WTC11 (cell line): ENCODE measurements around the gene ZDHHC1. TPM values are rescaled to one million over a fixed set of nuclear protein-coding genes. Genes with fewer than 3 reads are reported as not detected.

ENCODE experiments used
- ATAC-seq: fragments of 200-7000 bp; cut with Tn5 transposase; 2 replicates; pipeline ENCODE4 v1.10.0; 2021; ENCODE audit warnings: mild to moderate bottlenecking, moderate library complexity
- CTCF ChIA-PET: fragments of 300-600 bp; sonication (Branson Sonifier 250); formaldehyde crosslinking; loops from one replicate; lab custom pipeline; 2021; ENCODE audit warnings: antibody characterized with exemption; lab: Charles Lee
- POLR2A ChIA-PET: fragments of 350-600 bp; sonication (Branson Sonifier 250); formaldehyde crosslinking; loops from one replicate; lab custom pipeline; 2021; ENCODE audit warnings: antibody characterized with exemption; lab: Charles Lee
- DNase-seq: peaks from one replicate; pipeline ENCODE4 v3.0.0; 2021; ENCODE audit warnings: low spot score
- H3K27ac Mint-ChIP-seq: 2 replicates; pipeline ENCODE4 v1.8.0; 2021; ENCODE audit warnings: mixed read lengths
- H3K27me3 Mint-ChIP-seq: 2 replicates; pipeline ENCODE4 v1.8.0; 2021; ENCODE audit warnings: low read depth, mild to moderate bottlenecking, moderate library complexity, mixed read lengths
- H3K36me3 Mint-ChIP-seq: 2 replicates; pipeline ENCODE4 v1.8.0; 2021; ENCODE audit warnings: mixed read lengths
- H3K4me1 Mint-ChIP-seq: 2 replicates; pipeline ENCODE4 v1.8.0; 2022; ENCODE audit warnings: mixed read lengths
- H3K4me3 Mint-ChIP-seq: 2 replicates; pipeline ENCODE4 v1.8.0; 2021; ENCODE audit warnings: mild to moderate bottlenecking, moderate library complexity, mixed read lengths
- H3K9me3 Mint-ChIP-seq: 2 replicates; pipeline ENCODE4 v1.8.0; 2021; ENCODE audit warnings: mixed read lengths
- CREM ChIP-seq: sonication (generic); formaldehyde crosslinking; IDR thresholded peaks from 2 replicates; pipeline ENCODE4 v1.8.1; 2022; ENCODE audit warnings: mild to moderate bottlenecking, missing genetic modification reagents, moderate library complexity
- ESRRA ChIP-seq: sonication (generic); formaldehyde crosslinking; IDR thresholded peaks from 2 replicates; pipeline ENCODE4 v1.8.1; 2022; ENCODE audit warnings: mild to moderate bottlenecking, missing genetic modification reagents, borderline replicate concordance
- NR3C1 ChIP-seq: sonication (generic); formaldehyde crosslinking; conservative IDR thresholded peaks from 2 replicates; pipeline ENCODE4 v1.8.1; 2023; ENCODE audit warnings: low read depth, mild to moderate bottlenecking, missing genetic modification reagents
- TP53 ChIP-seq: sonication (generic); formaldehyde crosslinking; IDR thresholded peaks from 2 replicates; pipeline ENCODE4 v1.8.1; 2023; ENCODE audit warnings: mild to moderate bottlenecking, missing genetic modification reagents
- ZNF317 ChIP-seq: sonication (generic); formaldehyde crosslinking; IDR thresholded peaks from 2 replicates; pipeline ENCODE4 v1.8.1; 2023; ENCODE audit warnings: low read depth, mild to moderate bottlenecking, moderate library complexity, missing genetic modification reagents, borderline replicate concordance
- ZNF416 ChIP-seq: fragments of 250-450 bp; sonication (Bioruptor Pico); IDR thresholded peaks from 2 replicates; pipeline ENCODE4 v1.9.0; 2021; ENCODE audit warnings: mild to moderate bottlenecking, inconsistent platforms
- ZNF423 ChIP-seq: fragments of 250-450 bp; sonication (Bioruptor Pico); IDR thresholded peaks from 2 replicates; pipeline ENCODE4 v2.1.2; 2022; ENCODE audit warnings: mild to moderate bottlenecking, moderate library complexity
- total RNA-seq: library from RNA; stranded (reverse); gene quantifications from 3 replicates; pipeline ENCODE4 v1.2.3, GENCODE V29; 2021
- TF ChIP-seq, protein P1 (sequence below): fragments of 250-450 bp; sonication (Bioruptor Pico); IDR thresholded peaks from 2 replicates; pipeline ENCODE4 v1.9.0; 2021; ENCODE audit warnings: mild to moderate bottlenecking
- TF ChIP-seq, protein P2 (sequence below): sonication (generic); formaldehyde crosslinking; IDR thresholded peaks from 2 replicates; pipeline ENCODE4 v1.8.1; 2022; ENCODE audit warnings: low read depth, mild to moderate bottlenecking, moderate library complexity, missing genetic modification reagents, borderline replicate concordance
- TF ChIP-seq, protein P3 (sequence below): sonication (generic); formaldehyde crosslinking; IDR thresholded peaks from 2 replicates; pipeline ENCODE4 v1.8.0; 2023; ENCODE audit warnings: missing genetic modification reagents
- TF ChIP-seq, protein P4 (sequence below): sonication (generic); formaldehyde crosslinking; IDR thresholded peaks from 2 replicates; pipeline ENCODE4 v1.8.0; 2022; ENCODE audit warnings: mild to moderate bottlenecking, missing genetic modification reagents
- TF ChIP-seq, protein P5 (sequence below): fragments of 250-450 bp; sonication (Bioruptor Pico); IDR thresholded peaks from 2 replicates; pipeline ENCODE4 v1.8.0; 2021; ENCODE audit warnings: mild to moderate bottlenecking
- TF ChIP-seq, protein P6 (sequence below): sonication (generic); formaldehyde crosslinking; IDR thresholded peaks from 2 replicates; pipeline ENCODE4 v1.8.1; 2023; ENCODE audit warnings: mild to moderate bottlenecking, moderate library complexity, missing genetic modification reagents
- TF ChIP-seq, protein P7 (sequence below): fragments of 250-450 bp; sonication (Bioruptor Pico); IDR thresholded peaks from 2 replicates; pipeline ENCODE4 v2.1.2; 2022; ENCODE audit warnings: mild to moderate bottlenecking, moderate library complexity

Gene ZDHHC1
- total RNA-seq, 1 experiment from 2014 or later, result 4.2 TPM

DNA sequence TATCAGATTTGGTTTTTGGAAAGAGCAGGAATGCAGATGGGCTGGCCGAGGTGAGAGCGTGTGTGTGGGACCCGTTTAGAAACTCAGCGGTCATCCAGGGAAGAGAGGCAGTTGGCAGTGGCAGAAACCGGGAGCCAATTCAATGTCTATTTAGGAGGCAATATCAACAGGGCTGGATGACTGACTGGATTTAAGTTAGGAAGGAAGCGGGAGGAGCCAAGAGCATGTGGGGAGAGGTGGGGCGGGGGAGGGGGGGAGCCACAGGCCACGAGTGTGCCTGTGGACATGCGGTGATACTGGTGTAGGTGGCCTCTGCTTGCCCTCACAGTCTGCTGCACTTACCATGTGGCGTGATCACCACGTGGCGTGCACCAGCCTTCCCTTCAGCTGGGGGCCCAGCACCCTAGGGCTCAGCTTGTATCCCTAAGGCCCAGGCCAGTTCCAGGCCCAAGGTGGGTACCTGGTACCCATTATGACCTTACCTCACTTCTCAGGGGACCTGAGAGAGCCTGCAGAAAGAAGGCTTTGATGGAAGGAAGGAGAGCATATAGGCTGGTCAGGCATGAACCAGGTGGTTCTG lies 12.2 kb downstream of the ZDHHC1 start:
- DNase-seq (no peak), ATAC-seq (no peak)
- peaks cover 36% of the 10 kb centered on the region for H3K4me1 Mint-ChIP-seq
- POLR2A ChIA-PET, result no interaction called here
- TF ChIP-seq, protein P1, sequence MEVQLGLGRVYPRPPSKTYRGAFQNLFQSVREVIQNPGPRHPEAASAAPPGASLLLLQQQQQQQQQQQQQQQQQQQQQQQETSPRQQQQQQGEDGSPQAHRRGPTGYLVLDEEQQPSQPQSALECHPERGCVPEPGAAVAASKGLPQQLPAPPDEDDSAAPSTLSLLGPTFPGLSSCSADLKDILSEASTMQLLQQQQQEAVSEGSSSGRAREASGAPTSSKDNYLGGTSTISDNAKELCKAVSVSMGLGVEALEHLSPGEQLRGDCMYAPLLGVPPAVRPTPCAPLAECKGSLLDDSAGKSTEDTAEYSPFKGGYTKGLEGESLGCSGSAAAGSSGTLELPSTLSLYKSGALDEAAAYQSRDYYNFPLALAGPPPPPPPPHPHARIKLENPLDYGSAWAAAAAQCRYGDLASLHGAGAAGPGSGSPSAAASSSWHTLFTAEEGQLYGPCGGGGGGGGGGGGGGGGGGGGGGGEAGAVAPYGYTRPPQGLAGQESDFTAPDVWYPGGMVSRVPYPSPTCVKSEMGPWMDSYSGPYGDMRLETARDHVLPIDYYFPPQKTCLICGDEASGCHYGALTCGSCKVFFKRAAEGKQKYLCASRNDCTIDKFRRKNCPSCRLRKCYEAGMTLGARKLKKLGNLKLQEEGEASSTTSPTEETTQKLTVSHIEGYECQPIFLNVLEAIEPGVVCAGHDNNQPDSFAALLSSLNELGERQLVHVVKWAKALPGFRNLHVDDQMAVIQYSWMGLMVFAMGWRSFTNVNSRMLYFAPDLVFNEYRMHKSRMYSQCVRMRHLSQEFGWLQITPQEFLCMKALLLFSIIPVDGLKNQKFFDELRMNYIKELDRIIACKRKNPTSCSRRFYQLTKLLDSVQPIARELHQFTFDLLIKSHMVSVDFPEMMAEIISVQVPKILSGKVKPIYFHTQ, result no peak
- TF ChIP-seq ZNF317, result no peak
- TF ChIP-seq ZNF423 (CRISPR knock-in tag), result no peak
- no peak for TF ChIP-seq ZNF416 (CRISPR knock-in tag)
- TF ChIP-seq TP53 (CRISPR knock-in tag), result no peak
- no peak for TF ChIP-seq CREM (CRISPR knock-in tag)
- TF ChIP-seq, protein P2, sequence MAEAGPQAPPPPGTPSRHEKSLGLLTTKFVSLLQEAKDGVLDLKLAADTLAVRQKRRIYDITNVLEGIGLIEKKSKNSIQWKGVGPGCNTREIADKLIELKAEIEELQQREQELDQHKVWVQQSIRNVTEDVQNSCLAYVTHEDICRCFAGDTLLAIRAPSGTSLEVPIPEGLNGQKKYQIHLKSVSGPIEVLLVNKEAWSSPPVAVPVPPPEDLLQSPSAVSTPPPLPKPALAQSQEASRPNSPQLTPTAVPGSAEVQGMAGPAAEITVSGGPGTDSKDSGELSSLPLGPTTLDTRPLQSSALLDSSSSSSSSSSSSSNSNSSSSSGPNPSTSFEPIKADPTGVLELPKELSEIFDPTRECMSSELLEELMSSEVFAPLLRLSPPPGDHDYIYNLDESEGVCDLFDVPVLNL (CRISPR knock-in tag), result no peak
- TF ChIP-seq NR3C1 (CRISPR knock-in tag), result no peak
- TF ChIP-seq, protein P3, sequence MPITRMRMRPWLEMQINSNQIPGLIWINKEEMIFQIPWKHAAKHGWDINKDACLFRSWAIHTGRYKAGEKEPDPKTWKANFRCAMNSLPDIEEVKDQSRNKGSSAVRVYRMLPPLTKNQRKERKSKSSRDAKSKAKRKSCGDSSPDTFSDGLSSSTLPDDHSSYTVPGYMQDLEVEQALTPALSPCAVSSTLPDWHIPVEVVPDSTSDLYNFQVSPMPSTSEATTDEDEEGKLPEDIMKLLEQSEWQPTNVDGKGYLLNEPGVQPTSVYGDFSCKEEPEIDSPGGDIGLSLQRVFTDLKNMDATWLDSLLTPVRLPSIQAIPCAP (CRISPR knock-in tag), result no peak
- TF ChIP-seq, protein P4, sequence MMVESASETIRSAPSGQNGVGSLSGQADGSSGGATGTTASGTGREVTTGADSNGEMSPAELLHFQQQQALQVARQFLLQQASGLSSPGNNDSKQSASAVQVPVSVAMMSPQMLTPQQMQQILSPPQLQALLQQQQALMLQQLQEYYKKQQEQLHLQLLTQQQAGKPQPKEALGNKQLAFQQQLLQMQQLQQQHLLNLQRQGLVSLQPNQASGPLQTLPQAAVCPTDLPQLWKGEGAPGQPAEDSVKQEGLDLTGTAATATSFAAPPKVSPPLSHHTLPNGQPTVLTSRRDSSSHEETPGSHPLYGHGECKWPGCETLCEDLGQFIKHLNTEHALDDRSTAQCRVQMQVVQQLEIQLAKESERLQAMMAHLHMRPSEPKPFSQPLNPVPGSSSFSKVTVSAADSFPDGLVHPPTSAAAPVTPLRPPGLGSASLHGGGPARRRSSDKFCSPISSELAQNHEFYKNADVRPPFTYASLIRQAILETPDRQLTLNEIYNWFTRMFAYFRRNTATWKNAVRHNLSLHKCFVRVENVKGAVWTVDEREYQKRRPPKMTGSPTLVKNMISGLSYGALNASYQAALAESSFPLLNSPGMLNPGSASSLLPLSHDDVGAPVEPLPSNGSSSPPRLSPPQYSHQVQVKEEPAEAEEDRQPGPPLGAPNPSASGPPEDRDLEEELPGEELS (CRISPR knock-in tag), result no peak
- TF ChIP-seq, protein P5, sequence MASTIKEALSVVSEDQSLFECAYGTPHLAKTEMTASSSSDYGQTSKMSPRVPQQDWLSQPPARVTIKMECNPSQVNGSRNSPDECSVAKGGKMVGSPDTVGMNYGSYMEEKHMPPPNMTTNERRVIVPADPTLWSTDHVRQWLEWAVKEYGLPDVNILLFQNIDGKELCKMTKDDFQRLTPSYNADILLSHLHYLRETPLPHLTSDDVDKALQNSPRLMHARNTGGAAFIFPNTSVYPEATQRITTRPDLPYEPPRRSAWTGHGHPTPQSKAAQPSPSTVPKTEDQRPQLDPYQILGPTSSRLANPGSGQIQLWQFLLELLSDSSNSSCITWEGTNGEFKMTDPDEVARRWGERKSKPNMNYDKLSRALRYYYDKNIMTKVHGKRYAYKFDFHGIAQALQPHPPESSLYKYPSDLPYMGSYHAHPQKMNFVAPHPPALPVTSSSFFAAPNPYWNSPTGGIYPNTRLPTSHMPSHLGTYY (CRISPR knock-in tag), result no peak
- TF ChIP-seq, protein P6, sequence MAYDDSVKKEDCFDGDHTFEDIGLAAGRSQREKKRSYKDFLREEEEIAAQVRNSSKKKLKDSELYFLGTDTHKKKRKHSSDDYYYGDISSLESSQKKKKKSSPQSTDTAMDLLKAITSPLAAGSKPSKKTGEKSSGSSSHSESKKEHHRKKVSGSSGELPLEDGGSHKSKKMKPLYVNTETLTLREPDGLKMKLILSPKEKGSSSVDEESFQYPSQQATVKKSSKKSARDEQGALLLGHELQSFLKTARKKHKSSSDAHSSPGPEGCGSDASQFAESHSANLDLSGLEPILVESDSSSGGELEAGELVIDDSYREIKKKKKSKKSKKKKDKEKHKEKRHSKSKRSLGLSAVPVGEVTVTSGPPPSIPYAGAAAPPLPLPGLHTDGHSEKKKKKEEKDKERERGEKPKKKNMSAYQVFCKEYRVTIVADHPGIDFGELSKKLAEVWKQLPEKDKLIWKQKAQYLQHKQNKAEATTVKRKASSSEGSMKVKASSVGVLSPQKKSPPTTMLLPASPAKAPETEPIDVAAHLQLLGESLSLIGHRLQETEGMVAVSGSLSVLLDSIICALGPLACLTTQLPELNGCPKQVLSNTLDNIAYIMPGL (CRISPR knock-in tag), result no peak
- TF ChIP-seq, protein P7, sequence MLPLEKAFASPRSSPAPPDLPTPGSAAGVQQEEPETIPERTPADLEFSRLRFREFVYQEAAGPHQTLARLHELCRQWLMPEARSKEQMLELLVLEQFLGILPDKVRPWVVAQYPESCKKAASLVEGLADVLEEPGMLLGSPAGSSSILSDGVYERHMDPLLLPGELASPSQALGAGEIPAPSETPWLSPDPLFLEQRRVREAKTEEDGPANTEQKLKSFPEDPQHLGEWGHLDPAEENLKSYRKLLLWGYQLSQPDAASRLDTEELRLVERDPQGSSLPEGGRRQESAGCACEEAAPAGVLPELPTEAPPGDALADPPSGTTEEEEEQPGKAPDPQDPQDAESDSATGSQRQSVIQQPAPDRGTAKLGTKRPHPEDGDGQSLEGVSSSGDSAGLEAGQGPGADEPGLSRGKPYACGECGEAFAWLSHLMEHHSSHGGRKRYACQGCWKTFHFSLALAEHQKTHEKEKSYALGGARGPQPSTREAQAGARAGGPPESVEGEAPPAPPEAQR (CRISPR knock-in tag), result no peak
- no peak for TF ChIP-seq ESRRA (CRISPR knock-in tag)
- H3K27ac Mint-ChIP-seq, result no peak overlapping the region
- no peak overlapping the region for H3K4me3 Mint-ChIP-seq
- peaks cover 21% of the 10 kb centered on the region for H3K27me3 Mint-ChIP-seq
- H3K36me3 Mint-ChIP-seq, result no peaks in the 10 kb centered on the region
- CTCF ChIA-PET, result interaction anchor here (0.7 to 7.0 kb wide), 3 partner anchors 10 to 117 kb away, joined by 3 to 36 read pairs (median 5); partner anchors contain the start of gene TPPP3
- no peaks in the 10 kb centered on the region for H3K9me3 Mint-ChIP-seq
